ENCODE results near the gene B9D1.

The B9D1 gene

DNA sequence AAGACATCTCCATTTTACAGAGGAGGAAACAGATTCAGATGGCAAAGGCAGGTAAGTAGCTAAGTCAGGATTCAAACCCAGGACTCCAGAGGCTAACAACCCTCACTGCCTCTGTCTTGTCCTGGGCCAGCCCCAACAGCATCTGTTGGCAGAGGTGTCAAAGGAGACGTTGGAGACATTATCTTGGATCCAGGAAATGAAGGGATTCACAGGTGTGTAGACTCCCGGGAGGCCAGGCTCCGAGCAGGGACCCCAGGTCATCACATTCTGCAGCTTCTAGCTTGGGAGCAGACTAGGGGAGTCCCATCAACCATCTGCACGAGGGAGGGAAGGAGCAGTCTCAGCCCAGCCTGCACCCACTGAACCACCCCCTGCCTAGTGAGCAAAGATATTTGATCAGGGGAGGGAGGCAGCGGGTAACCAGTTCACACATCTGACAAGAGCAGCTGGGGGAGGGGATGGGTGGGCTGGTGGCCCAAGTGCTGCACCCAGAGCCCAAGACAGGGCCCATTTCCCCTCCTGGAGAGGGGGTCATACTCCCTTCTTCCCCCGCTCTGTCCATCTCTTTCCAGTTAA lies 1.0 kb upstream of the B9D1 start:
- Histone ChIP-seq H4K20me1 (ENCODE audit: insufficient read depth, low read length) (no peaks in the 10 kb centered on the region), H3K36me3 (replicated peaks; ENCODE audit: insufficient read depth, low read length) (no peaks in the 10 kb centered on the region), H3K4me3 (ENCODE audit: low read length) (0 out of 2 replicates have a peak overlapping the region, but pooled peaks have one; percentile 97), H3K27me3 (replicated peaks; ENCODE audit: insufficient read depth, low read length) (no peaks in the 10 kb centered on the region; the same call in 1 of the 2 replicates), H3K79me2 (ENCODE audit: low read length) (no peaks in the 10 kb centered on the region), H3K9me2 (replicated peaks; ENCODE audit: insufficient read depth, low read length) (no peaks in the 10 kb centered on the region), H3K9ac (ENCODE audit: low read length) (no peak overlapping the region), H3K4me1 (ENCODE audit: low read length) (peaks cover 8% of the 10 kb centered on the region), H3K9me3 (replicated peaks; ENCODE audit: insufficient read depth, low read length) (no peaks in the 10 kb centered on the region), H3K4me2 (ENCODE audit: low read depth, low read length) (peak overlapping the region; percentile 98; the same call in 1 of the 2 replicates), H2AFZ (ENCODE audit: low read length) (0 out of 2 replicates have a peak overlapping the region, but pooled peaks have one; percentile 100), H3F3A (ENCODE audit: insufficient read depth, low read length) (no peaks in the 10 kb centered on the region), H3K27ac (ENCODE audit: low read length) (no peak overlapping the region)
- DNase-seq: no peak
- TF ChIP-seq, protein P1, sequence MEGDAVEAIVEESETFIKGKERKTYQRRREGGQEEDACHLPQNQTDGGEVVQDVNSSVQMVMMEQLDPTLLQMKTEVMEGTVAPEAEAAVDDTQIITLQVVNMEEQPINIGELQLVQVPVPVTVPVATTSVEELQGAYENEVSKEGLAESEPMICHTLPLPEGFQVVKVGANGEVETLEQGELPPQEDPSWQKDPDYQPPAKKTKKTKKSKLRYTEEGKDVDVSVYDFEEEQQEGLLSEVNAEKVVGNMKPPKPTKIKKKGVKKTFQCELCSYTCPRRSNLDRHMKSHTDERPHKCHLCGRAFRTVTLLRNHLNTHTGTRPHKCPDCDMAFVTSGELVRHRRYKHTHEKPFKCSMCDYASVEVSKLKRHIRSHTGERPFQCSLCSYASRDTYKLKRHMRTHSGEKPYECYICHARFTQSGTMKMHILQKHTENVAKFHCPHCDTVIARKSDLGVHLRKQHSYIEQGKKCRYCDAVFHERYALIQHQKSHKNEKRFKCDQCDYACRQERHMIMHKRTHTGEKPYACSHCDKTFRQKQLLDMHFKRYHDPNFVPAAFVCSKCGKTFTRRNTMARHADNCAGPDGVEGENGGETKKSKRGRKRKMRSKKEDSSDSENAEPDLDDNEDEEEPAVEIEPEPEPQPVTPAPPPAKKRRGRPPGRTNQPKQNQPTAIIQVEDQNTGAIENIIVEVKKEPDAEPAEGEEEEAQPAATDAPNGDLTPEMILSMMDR (IDR thresholded peaks at IDR 0.05; ENCODE audit: low read length): no peak
- no peak for TF ChIP-seq EZH2phosphoT487 (IDR thresholded peaks at IDR 0.05; ENCODE audit: low read length)
- TF ChIP-seq EZH2 (optimal IDR thresholded peaks at IDR 0.05; ENCODE audit: low read depth, low read length): no peak

DNA sequence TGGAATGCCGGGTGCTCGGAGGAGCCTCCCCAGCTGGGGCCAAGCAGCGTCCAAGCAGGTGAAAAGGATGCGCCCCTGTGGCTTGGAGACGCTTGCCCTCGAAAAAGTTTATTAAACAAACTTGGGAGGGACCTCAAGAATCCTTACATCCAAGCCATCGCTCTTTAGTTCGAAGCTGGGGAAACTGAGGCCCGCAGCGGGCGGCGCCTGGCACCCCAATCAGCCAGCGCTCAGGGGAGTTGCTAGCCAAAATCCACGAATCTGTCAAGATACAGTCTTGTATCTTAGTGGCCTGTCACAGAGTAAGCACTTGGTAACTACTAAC lies 553 bp upstream of the B9D1 start:
- H3K9me3 ChIP-seq (replicated peaks; ENCODE audit: insufficient read depth, low read length): no peaks in the 10 kb centered on the region
- TF ChIP-seq EZH2 (optimal IDR thresholded peaks at IDR 0.05; ENCODE audit: low read depth, low read length) (no peak), EZH2phosphoT487 (IDR thresholded peaks at IDR 0.05; ENCODE audit: low read length) (no peak)
- TF ChIP-seq, protein P1 (IDR thresholded peaks at IDR 0.05; ENCODE audit: low read length): no peak
- no peaks in the 10 kb centered on the region for H3F3A ChIP-seq (ENCODE audit: insufficient read depth, low read length)
- no peaks in the 10 kb centered on the region for H3K36me3 ChIP-seq (replicated peaks; ENCODE audit: insufficient read depth, low read length)
- H3K9me2 ChIP-seq (replicated peaks; ENCODE audit: insufficient read depth, low read length): no peaks in the 10 kb centered on the region
- peak overlapping the region; percentile 98 for H3K4me2 ChIP-seq (ENCODE audit: low read depth, low read length)
- peaks cover 8% of the 10 kb centered on the region for H3K4me1 ChIP-seq (ENCODE audit: low read length)
- no peak for DNase-seq
- no peaks in the 10 kb centered on the region for H4K20me1 ChIP-seq (ENCODE audit: insufficient read depth, low read length)
- H3K9ac ChIP-seq (ENCODE audit: low read length): peak overlapping the region; percentile 89; the same call in 1 of the 2 replicates
- no peak overlapping the region for H3K27ac ChIP-seq (ENCODE audit: low read length)
- peak overlapping the region; percentile 100 for H2AFZ ChIP-seq (ENCODE audit: low read length)
- H3K79me2 ChIP-seq (ENCODE audit: low read length): no peaks in the 10 kb centered on the region
- H3K4me3 ChIP-seq (ENCODE audit: low read length): peak overlapping the region; percentile 97
- H3K27me3 ChIP-seq (replicated peaks; ENCODE audit: insufficient read depth, low read length): no peaks in the 10 kb centered on the region; the same call in 1 of the 2 replicates

DNA sequence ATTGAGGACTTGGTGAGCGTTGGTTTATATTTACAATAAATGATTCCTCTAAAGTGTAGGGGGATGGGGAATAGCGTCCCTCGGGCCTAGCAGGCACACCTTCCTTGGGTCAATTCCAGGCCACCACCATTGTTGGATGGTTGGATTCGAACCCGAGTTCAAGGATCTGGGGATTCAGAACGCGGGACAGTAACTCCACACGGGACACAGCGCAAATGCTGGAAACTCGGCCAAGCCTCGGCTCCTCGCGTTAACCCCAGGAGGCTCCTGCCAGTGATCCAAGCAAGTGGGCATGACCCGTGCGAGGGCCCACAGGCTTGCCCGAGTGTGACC lies 613 bp downstream of the B9D1 start:
- H3K9me2 ChIP-seq (replicated peaks; ENCODE audit: insufficient read depth, low read length): no peaks in the 10 kb centered on the region
- TF ChIP-seq EZH2phosphoT487 (IDR thresholded peaks at IDR 0.05; ENCODE audit: low read length) (no peak), EZH2 (optimal IDR thresholded peaks at IDR 0.05; ENCODE audit: low read depth, low read length) (no peak)
- TF ChIP-seq, protein P1 (IDR thresholded peaks at IDR 0.05; ENCODE audit: low read length): no peak
- H3K9ac ChIP-seq (ENCODE audit: low read length): peak overlapping the region; percentile 89
- H3K9me3 ChIP-seq (replicated peaks; ENCODE audit: insufficient read depth, low read length): no peaks in the 10 kb centered on the region
- peak overlapping the region; percentile 98 for H3K4me2 ChIP-seq (ENCODE audit: low read depth, low read length)
- no peaks in the 10 kb centered on the region for H3F3A ChIP-seq (ENCODE audit: insufficient read depth, low read length)
- no peak for DNase-seq
- no peaks in the 10 kb centered on the region for H3K79me2 ChIP-seq (ENCODE audit: low read length)
- no peak overlapping the region for H3K27ac ChIP-seq (ENCODE audit: low read length)
- H3K4me3 ChIP-seq (ENCODE audit: low read length): peak overlapping the region; percentile 97
- H3K36me3 ChIP-seq (replicated peaks; ENCODE audit: insufficient read depth, low read length): no peaks in the 10 kb centered on the region
- H2AFZ ChIP-seq (ENCODE audit: low read length): peak overlapping the region; percentile 100
- no peaks in the 10 kb centered on the region for H4K20me1 ChIP-seq (ENCODE audit: insufficient read depth, low read length)
- H3K27me3 ChIP-seq (replicated peaks; ENCODE audit: insufficient read depth, low read length): no peaks in the 10 kb centered on the region; the same call in 1 of the 2 replicates
- H3K4me1 ChIP-seq (ENCODE audit: low read length): peaks cover 8% of the 10 kb centered on the region

Measured in MM.1S (cell line).